Ovary (tissue), 9 donors: ENCODE measurements around the gene PRR14L. TPM values are rescaled to one million over a fixed set of nuclear protein-coding genes. Genes with fewer than 3 reads are reported as not detected.

Source experiments
- DNase-seq, 5 donors: peaks; one replicate each; pipeline ENCODE4 v3.0.0-alpha.2; 2019 to 2020
- H3K27ac ChIP-seq, 2 donors: fragments of 200-600 bp; one replicate each; pipeline versions ENCODE4 v1.5.1 to v1.8.0; 2019 to 2022
- H3K27me3 ChIP-seq: fragments of 200-600 bp; one replicate; pipeline ENCODE4 v1.8.0; 2022
- H3K36me3 ChIP-seq: fragments of 200-600 bp; sonication (generic); one replicate; pipeline ENCODE4 v1.5.1; 2019
- H3K4me1 ChIP-seq: one replicate; pipeline ENCODE4 v1.8.1; 2013; ENCODE audit warnings: mild to moderate bottlenecking, moderate library complexity; ENCODE audit not compliant: insufficient read depth
- H3K4me3 ChIP-seq: fragments of 200-600 bp; sonication (generic); one replicate; pipeline ENCODE4 v1.5.1; 2017
- H3K9me3 ChIP-seq, 2 donors: fragments of 200-600 bp in 1 of 2; sonication (generic) in 1 of 2; one replicate each; pipeline versions ENCODE4 v1.5.1 to v1.8.1; 2013 to 2019; ENCODE audit warnings: mild to moderate bottlenecking in 1 of 2, moderate library complexity in 1 of 2
- CTCF ChIP-seq, 3 donors: fragments of 450-650 bp in 2 of 3; fragments of 200-600 bp in 1 of 3; IDR thresholded peaks; one replicate each; pipeline versions ENCODE4 v1.5.1 to v1.8.0; 2016 to 2022; ENCODE audit warnings: antibody characterized with exemption in 3 of 3, mild to moderate bottlenecking in 1 of 3
- EP300 ChIP-seq: sonication (generic); formaldehyde crosslinking; IDR thresholded peaks from one replicate; pipeline ENCODE4 v1.6.1; 2017; ENCODE audit warnings: antibody characterized with exemption
- POLR2A ChIP-seq: fragments of 450-650 bp; IDR thresholded peaks from one replicate; pipeline ENCODE4 v1.6.1; 2017; ENCODE audit warnings: antibody characterized with exemption, mild to moderate bottlenecking, moderate library complexity
- WGBS, 3 donors: extraction: QIAGEN DNeasy Blood & Tissue Kit in 1 of 3; methylation state at CpG; one replicate each; pipeline versions ENCODE4 v1.1.5 to v1.1.7; 2013 to 2017; 5-methylcytosine and 5-hydroxymethylcytosine counted together
- intact Hi-C, 4 donors: fragments of 100-400 bp; cut with DNase I; formaldehyde crosslinking; loops; one replicate each; pipeline versions ENCODE4 v1.11.0 to v1.15.1; 2022 to 2023
- polyA plus RNA-seq, 2 donors: library from polyadenylated mRNA; stranded (reverse); fragments of 200-250 nt in 1 of 2; fragments of 350-450 nt in 1 of 2; fragmentation: Illumina TruSeq in 1 of 2; extraction: RNeasy Lipid Tissue Mini Kit (QIAGEN cat#74804) in 1 of 2; gene quantifications; one replicate each; pipeline ENCODE4 v1.2.3, GENCODE V29; 2013 to 2014
- total RNA-seq, 7 donors: library from RNA; depleted of rRNA in 2 of 7; stranded (reverse); fragments of >200 nt in 2 of 7; fragmentation: NEBNext Ultra II Directional in 3 of 7; extraction: Animal tissue kit (Norgen Biotek cat#: 25700) in 3 of 7; gene quantifications; one replicate each; pipeline versions ENCODE4 v1.1.0 to v1.2.4, GENCODE V29; 2016 to 2023
- donor health status: DM: no; HTN: no; CAD: no; lungs with moderate emphysema.
- donor health status: DM: no; HTN: no; CAD: no.
- donor health status: Bipolar disorder and iron deficiency.
- donor health status: DM: yes; HTN: yes; CAD: no.
- donor health status: DM: no; HTN: no; CAD: no.
- donor health status: DM: yes; HTN: yes; CAD: no.

PRR14L gene
- total and polyA plus RNA-seq, 9 donors = 6.3 to 52.0 (median 43.4) TPM

- no peak overlapping the region for H3K27ac ChIP-seq
- TF ChIP-seq EP300 (no peak), CTCF (IDR thresholded peaks at IDR 0.05) (no peak), POLR2A (no peak)
- H3K36me3 ChIP-seq = no peaks in the 10 kb centered on the region
- DNase-seq = no peak
- intact Hi-C loops = no loop called here
- no peaks in the 10 kb centered on the region for H3K9me3 ChIP-seq
- no peak overlapping the region for H3K4me3 ChIP-seq
- 82 to 96% (median 87%) methylated on average over 2 of the region's 2 CpGs for WGBS, 3 donors
- no peaks in the 10 kb centered on the region for H3K4me1 ChIP-seq
- no peaks in the 10 kb centered on the region for H3K27me3 ChIP-seq
Observed at GRCh38 chr22:31653944-31654343, 96.0 kb downstream of the PRR14L start.

GRCh38 chr22:31652911-31653684 lies 96.8 kb downstream of the PRR14L start:
- Histone ChIP-seq H3K9me3 (no peaks in the 10 kb centered on the region), H3K4me3 (no peak overlapping the region), H3K36me3 (no peaks in the 10 kb centered on the region), H3K27me3 (no peaks in the 10 kb centered on the region), H3K27ac (no peak overlapping the region), H3K4me1 (no peaks in the 10 kb centered on the region)
- 83 to 85% (median 84%) methylated on average over 9 of the region's 9 CpGs for WGBS, 3 donors
- no peak for DNase-seq
- intact Hi-C loops = no loop called here
- no peak for TF ChIP-seq EP300
- TF ChIP-seq CTCF (IDR thresholded peaks at IDR 0.05) = no peak
- TF ChIP-seq POLR2A = no peak

GRCh38 chr22:31652088-31652487 lies 97.8 kb downstream of the PRR14L start:
- Histone ChIP-seq H3K4me3 (no peak overlapping the region), H3K36me3 (no peaks in the 10 kb centered on the region), H3K27me3 (no peaks in the 10 kb centered on the region), H3K27ac (no peak overlapping the region), H3K4me1 (no peaks in the 10 kb centered on the region), H3K9me3 (no peaks in the 10 kb centered on the region)
- intact Hi-C loops = no loop called here
- WGBS, 3 donors = 89 to 91% (median 89%) methylated on average over 9 of the region's 9 CpGs
- TF ChIP-seq POLR2A (no peak), EP300 (no peak), CTCF (IDR thresholded peaks at IDR 0.05) (no peak)
- DNase-seq = no peak

GRCh38 chr22:31651664-31652063 lies 98.3 kb downstream of the PRR14L start:
- Histone ChIP-seq H3K27me3 (no peaks in the 10 kb centered on the region), H3K36me3 (no peaks in the 10 kb centered on the region), H3K4me3 (no peak overlapping the region), H3K9me3 (no peaks in the 10 kb centered on the region), H3K27ac (no peak overlapping the region), H3K4me1 (no peaks in the 10 kb centered on the region)
- DNase-seq = no peak
- intact Hi-C loops = no loop called here
- no peak for TF ChIP-seq CTCF (IDR thresholded peaks at IDR 0.05)
- TF ChIP-seq POLR2A = no peak
- TF ChIP-seq EP300 = no peak
- WGBS, 3 donors = 81 to 89% (median 87%) methylated on average over 4 of the region's 4 CpGs
